Epithelial cell of proximal tubule (primary cell): ENCODE results near the gene LMNTD1. TPM values are rescaled to one million over a fixed set of nuclear protein-coding genes. Genes with fewer than 3 reads are reported as not detected.

ENCODE experiments used
- DNase-seq: peaks from one replicate; pipeline ENCODE4 v3.0.0-alpha.2; 2011; ENCODE audit warnings: low read depth
- H3K4me3 ChIP-seq: 2 replicates; pipeline ENCODE4 v1.5.1; 2011; ENCODE audit warnings: low read depth, mild to moderate bottlenecking, low read length
- total RNA-seq: library from RNA; depleted of rRNA; stranded (reverse); fragments of >200 nt; gene quantifications from 2 replicates; pipeline ENCODE4 v1.2.3, GENCODE V29; 2015
- TF ChIP-seq, protein P1 (sequence below): conservative IDR thresholded peaks from 2 replicates; pipeline ENCODE4 v1.5.1; 2012; ENCODE audit warnings: low read depth, mild to moderate bottlenecking, low read length

Gene LMNTD1
- total RNA-seq, 1 donor from 2014 or later, result not detected

GRCh38 chr12:25472453-25472852 lies 80.6 kb downstream of the LMNTD1 start:
- TF ChIP-seq, protein P1, sequence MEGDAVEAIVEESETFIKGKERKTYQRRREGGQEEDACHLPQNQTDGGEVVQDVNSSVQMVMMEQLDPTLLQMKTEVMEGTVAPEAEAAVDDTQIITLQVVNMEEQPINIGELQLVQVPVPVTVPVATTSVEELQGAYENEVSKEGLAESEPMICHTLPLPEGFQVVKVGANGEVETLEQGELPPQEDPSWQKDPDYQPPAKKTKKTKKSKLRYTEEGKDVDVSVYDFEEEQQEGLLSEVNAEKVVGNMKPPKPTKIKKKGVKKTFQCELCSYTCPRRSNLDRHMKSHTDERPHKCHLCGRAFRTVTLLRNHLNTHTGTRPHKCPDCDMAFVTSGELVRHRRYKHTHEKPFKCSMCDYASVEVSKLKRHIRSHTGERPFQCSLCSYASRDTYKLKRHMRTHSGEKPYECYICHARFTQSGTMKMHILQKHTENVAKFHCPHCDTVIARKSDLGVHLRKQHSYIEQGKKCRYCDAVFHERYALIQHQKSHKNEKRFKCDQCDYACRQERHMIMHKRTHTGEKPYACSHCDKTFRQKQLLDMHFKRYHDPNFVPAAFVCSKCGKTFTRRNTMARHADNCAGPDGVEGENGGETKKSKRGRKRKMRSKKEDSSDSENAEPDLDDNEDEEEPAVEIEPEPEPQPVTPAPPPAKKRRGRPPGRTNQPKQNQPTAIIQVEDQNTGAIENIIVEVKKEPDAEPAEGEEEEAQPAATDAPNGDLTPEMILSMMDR, result no peak
- no peak overlapping the region for H3K4me3 ChIP-seq
- no peak for DNase-seq

DNA sequence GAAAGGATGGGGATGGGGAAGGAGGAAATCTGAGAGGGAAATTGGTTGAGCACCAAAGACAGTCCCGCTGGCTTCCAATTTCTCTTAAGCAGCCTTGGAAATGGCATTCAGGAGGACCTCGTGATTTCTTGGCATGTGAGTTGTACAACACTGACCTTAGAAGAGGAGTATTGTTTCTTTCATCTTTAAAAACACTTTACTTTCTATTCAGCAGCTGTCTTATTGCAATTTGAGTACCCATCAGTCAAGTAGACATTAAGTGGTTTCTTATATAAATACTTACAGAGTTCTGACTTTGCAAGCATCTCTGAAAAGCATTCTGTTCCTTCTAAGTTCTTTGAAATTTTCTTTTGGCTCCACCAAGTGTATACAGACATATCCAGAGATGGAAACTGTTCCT lies 83.2 kb downstream of the LMNTD1 start:
- DNase-seq, result no peak
- TF ChIP-seq, protein P1, result no peak
- H3K4me3 ChIP-seq, result no peak overlapping the region

GRCh38 chr12:25469368-25469767 lies 83.7 kb downstream of the LMNTD1 start:
- TF ChIP-seq, protein P1, result no peak
- DNase-seq, result no peak
- no peak overlapping the region for H3K4me3 ChIP-seq

GRCh38 chr12:25463521-25463920 lies 89.6 kb downstream of the LMNTD1 start:
- TF ChIP-seq, protein P1, result no peak
- no peak overlapping the region for H3K4me3 ChIP-seq
- no peak for DNase-seq

GRCh38 chr12:25463005-25463404 lies 90.1 kb downstream of the LMNTD1 start:
- no peak for DNase-seq
- H3K4me3 ChIP-seq, result no peak overlapping the region
- TF ChIP-seq, protein P1, result no peak

DNA sequence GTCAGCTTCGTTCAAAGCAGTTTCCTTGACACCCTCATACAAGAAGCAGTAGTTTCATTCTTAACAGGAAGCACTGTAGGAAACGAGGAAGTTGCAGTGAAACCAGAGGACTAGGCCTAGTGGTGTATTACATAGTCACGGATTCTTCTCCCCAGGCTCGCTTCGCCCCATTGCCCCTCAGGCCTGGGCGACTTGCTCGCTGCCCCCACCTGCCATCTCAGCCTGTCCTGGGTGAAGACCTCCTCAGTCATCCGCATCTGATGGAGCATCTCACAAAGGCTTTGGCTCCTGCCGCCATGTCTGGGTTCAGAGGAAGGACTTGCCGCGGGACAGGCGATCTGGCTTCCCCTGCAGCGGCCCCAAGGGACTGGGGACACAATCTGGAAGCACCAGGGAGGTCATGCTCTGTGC lies 93.5 kb downstream of the LMNTD1 start:
- TF ChIP-seq, protein P1, result no peak
- DNase-seq, result no peak
- no peak overlapping the region for H3K4me3 ChIP-seq

DNA sequence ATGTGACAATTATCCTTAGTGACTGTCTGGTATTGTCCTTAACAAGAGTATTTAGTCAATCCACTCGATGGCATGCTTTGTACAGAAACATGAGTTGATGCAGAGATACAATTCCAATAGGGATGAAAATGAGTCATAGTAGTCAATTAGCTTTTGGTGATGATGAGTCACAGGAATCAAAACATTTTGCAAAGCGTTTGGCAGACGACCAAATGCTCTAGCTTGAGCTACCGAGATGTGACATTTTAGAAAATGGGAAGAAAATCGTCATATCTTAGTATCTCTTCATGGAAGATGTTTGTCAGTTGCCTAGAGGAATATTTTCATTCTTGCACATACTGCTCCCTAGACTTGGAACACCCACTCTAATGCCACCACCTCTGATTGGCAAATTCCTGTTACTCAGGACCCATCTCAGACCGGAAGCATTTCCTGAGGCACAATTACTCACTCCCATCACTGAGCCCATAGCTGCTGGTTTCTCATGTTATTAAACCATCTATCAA lies 95.0 kb downstream of the LMNTD1 start:
- peak; percentile 76 for DNase-seq
- H3K4me3 ChIP-seq, result peak overlapping the region; percentile 6
- TF ChIP-seq, protein P1, result no peak
